Measurements from ENCODE around the gene XYLT1. TPM values are rescaled to one million over a fixed set of nuclear protein-coding genes. Genes with fewer than 3 reads are reported as not detected.

XYLT1 gene
- polyA plus RNA-seq, 1 donor, result 9.9 TPM

DNA sequence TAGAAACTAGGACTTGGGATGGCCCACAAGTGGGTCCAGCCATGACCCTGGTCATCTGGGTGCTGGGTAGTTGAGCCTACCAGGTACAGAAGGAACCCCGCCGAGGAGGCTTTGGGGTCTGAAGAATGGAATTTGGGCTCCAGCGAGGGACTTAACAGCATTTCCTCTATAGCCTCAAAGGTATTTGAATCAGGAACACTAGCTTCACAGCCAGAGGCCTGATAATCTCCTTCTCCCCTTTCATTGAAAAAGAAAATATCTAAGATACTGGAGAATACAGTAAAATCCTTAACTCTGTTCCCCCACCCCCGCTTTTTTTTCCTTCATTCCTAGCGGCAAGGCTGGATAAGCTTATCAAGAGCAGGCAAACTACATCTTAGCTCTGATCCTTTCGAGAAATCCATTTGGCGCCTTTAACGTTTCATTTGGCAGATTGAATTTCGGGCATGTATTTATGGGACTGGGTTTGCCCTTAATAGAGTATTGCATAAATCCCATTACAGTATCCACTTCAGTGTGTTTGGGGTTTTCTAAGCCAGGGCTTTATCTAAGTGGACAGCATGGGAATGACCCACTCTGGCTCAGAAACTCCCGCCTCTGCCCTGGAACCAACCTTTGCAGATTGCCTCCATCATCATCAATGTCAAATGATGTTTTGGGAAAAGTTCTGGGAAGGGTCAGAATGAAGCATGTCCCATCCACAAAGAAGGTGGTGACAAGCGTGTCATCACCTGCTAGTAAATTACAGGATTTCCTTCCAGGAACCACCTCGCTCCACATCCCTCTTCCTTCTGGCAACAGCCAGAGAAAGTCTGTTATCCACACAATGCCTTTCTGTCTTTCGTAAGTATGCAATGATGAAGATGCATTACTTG is 36.9 kb downstream of the XYLT1 start:
- Histone ChIP-seq H3K4me3 (ENCODE audit: low read length) (no peak overlapping the region), H3K36me3 (ENCODE audit: control insufficient read depth, insufficient read depth, low read length) (no peaks in the 10 kb centered on the region), H3K27ac (ENCODE audit: low read length) (no peak overlapping the region), H3K9me3 (ENCODE audit: control insufficient read depth, low read depth, low read length) (no peaks in the 10 kb centered on the region), H3K4me1 (ENCODE audit: control insufficient read depth, insufficient read depth, low read length) (no peaks in the 10 kb centered on the region), H3K27me3 (ENCODE audit: control insufficient read depth, insufficient read depth, low read length) (no peaks in the 10 kb centered on the region)
- DNase-seq, result no peak
- 100% methylated on average over 5 of the region's 13 CpGs for WGBS (ENCODE audit: insufficient coverage, low lambda C conversion rate)

DNA sequence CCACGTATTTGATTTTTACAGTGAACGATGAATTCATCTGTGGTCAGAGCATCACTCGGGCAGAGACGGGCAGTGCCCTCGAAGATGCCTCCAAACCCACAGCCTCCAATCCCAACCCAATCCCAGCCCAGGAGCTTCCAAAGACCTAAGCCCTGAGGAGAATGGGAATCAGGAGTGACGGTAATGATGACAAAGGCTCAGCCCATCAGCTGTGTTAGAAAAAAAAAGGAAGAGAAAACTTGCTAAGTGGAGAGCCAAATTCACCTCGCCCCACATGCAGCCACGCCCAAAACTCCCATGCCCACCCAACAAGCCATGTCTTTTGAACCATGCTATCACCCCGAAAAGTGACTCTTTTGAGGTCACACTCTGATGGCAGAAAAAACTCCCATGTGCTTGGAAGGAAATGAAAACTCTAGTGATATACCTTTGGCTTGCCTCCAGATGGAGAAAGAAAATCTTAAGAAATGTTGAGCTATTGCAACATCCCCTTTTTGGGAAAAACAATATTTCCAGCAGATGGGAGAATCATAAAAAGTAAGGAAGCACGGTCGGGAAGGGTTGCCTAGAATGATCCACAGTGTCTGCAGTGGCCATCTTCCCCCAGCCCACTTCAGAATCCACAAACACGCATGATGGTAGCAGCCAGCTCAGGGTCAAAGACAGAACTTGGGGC is 37.7 kb downstream of the XYLT1 start:
- no peaks in the 10 kb centered on the region for H3K4me1 ChIP-seq (ENCODE audit: control insufficient read depth, insufficient read depth, low read length)
- no peak overlapping the region for H3K27ac ChIP-seq (ENCODE audit: low read length)
- 80% methylated on average over 2 of the region's 12 CpGs for WGBS (ENCODE audit: insufficient coverage, low lambda C conversion rate)

DNA sequence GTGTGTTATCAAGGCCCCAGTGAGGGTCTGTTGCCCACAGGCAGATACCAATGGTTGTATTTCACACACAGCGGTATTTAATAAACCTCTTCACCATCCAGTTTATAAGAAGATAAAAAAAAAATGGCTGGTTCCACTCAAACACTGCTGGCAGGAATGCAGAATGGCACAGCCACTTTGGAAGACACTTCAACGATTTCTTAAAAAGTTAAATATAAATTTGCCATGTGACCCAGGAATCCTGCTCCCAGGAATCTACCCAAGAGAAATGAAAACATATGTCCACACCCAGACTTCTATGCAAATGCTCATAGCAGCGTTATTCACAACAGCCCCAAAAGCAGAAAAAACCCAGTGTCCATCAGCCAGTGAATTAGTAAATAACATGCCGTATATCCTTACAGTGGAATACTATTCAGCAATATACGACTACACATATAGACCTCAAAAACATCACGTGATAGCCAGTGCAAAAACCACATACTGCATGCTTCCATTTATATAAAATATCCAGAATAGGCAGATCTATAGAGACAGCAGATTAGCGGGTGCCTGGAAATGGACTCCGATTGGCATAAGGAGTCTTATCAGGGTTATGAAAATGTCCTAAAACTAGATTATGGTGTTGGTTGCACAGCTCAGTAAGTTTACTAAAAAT is 38.7 kb downstream of the XYLT1 start:
- no peak overlapping the region for H3K27ac ChIP-seq (ENCODE audit: low read length)
- H3K4me3 ChIP-seq (ENCODE audit: low read length), result no peak overlapping the region
- no peaks in the 10 kb centered on the region for H3K4me1 ChIP-seq (ENCODE audit: control insufficient read depth, insufficient read depth, low read length)
- DNase-seq, result no peak
- 100% methylated on average over 1 of the region's 8 CpGs for WGBS (ENCODE audit: insufficient coverage, low lambda C conversion rate)
- no peaks in the 10 kb centered on the region for H3K9me3 ChIP-seq (ENCODE audit: control insufficient read depth, low read depth, low read length)
- no peaks in the 10 kb centered on the region for H3K27me3 ChIP-seq (ENCODE audit: control insufficient read depth, insufficient read depth, low read length)
- no peaks in the 10 kb centered on the region for H3K36me3 ChIP-seq (ENCODE audit: control insufficient read depth, insufficient read depth, low read length)

More for the DNA sequence above, 37.7 kb downstream of the XYLT1 start:
- H3K36me3 ChIP-seq (ENCODE audit: control insufficient read depth, insufficient read depth, low read length), result no peaks in the 10 kb centered on the region
- DNase-seq, result no peak
- H3K9me3 ChIP-seq (ENCODE audit: control insufficient read depth, low read depth, low read length), result no peaks in the 10 kb centered on the region
- no peak overlapping the region for H3K4me3 ChIP-seq (ENCODE audit: low read length)
- no peaks in the 10 kb centered on the region for H3K27me3 ChIP-seq (ENCODE audit: control insufficient read depth, insufficient read depth, low read length)

DNA sequence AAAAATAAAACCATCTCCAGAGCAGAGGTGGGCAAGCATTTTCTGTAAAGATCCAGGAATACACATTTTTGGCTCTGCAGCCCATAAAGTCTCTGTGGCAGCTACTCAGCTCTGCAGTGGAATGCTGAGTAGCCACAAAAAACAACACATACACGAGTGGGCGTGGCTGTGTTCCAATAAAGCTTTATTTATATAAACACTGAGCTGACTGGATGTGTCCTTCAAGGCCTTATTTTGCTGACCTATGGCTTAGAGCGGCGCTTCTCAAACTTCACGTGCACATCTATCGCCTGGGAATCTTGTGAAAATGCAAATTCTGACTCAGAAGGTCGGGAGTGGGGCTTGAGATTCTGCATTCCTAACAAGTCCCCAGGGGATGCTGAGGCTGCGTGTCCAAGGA is 39.7 kb downstream of the XYLT1 start:
- H3K4me3 ChIP-seq (ENCODE audit: low read length), result no peak overlapping the region
- DNase-seq, result no peak
- H3K4me1 ChIP-seq (ENCODE audit: control insufficient read depth, insufficient read depth, low read length), result no peaks in the 10 kb centered on the region
- H3K9me3 ChIP-seq (ENCODE audit: control insufficient read depth, low read depth, low read length), result no peaks in the 10 kb centered on the region
- WGBS (ENCODE audit: insufficient coverage, low lambda C conversion rate), result 100% methylated on average over 1 of the region's 8 CpGs
- no peaks in the 10 kb centered on the region for H3K36me3 ChIP-seq (ENCODE audit: control insufficient read depth, insufficient read depth, low read length)
- H3K27ac ChIP-seq (ENCODE audit: low read length), result no peak overlapping the region
- no peaks in the 10 kb centered on the region for H3K27me3 ChIP-seq (ENCODE audit: control insufficient read depth, insufficient read depth, low read length)

DNA sequence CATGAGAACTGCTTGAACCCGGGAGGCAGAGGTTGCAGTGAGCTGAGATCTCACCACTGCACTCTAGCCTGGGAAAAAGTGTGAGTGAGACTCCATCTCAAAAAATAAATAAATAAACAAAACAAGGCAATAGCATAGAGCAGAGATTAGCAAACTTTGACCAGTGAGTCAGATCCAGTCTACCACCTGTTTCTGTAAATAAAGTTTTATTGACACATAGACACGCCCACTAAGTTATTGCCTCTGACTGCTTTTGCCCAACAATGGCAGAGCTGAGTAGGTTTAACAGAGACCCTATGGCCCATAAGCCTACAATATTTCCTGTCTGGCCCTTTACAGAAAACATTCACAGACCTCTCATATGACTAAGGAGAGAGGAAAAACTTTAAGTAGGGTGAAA is 44.3 kb downstream of the XYLT1 start:
- no peaks in the 10 kb centered on the region for H3K4me1 ChIP-seq (ENCODE audit: control insufficient read depth, insufficient read depth, low read length)
- no peak overlapping the region for H3K27ac ChIP-seq (ENCODE audit: low read length)
- DNase-seq, result peak in 1 of 2 donors; percentile 42
- WGBS (ENCODE audit: insufficient coverage, low lambda C conversion rate), result no CpG with 5 or more reads among the region's 2 CpGs
- no peaks in the 10 kb centered on the region for H3K36me3 ChIP-seq (ENCODE audit: control insufficient read depth, insufficient read depth, low read length)
- H3K9me3 ChIP-seq (ENCODE audit: control insufficient read depth, low read depth, low read length), result no peaks in the 10 kb centered on the region
- H3K4me3 ChIP-seq (ENCODE audit: low read length), result no peak overlapping the region
- H3K27me3 ChIP-seq (ENCODE audit: control insufficient read depth, insufficient read depth, low read length), result no peaks in the 10 kb centered on the region

DNA sequence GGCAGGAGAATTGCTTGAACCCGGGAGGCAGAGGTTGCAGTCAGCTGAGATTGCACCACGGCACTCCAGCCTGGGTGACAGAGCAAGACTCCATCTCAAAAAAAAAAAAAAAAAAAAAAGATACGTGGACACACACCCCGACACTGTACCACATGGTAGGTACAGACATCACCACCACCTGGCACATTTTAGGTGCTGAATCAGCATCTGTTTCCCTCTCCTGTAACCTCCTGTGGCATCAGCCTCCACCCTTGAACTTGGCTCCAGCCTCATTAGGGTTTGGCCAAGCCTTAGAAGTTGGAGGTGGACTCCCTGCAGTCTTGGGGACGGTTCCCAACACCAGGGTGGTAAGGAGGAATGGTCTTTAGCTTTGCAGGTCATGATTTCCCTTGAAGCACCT is 46.0 kb downstream of the XYLT1 start:
- Histone ChIP-seq H3K36me3 (ENCODE audit: control insufficient read depth, insufficient read depth, low read length) (no peaks in the 10 kb centered on the region), H3K27ac (ENCODE audit: low read length) (no peak overlapping the region), H3K27me3 (ENCODE audit: control insufficient read depth, insufficient read depth, low read length) (no peaks in the 10 kb centered on the region), H3K4me3 (ENCODE audit: low read length) (no peak overlapping the region), H3K9me3 (ENCODE audit: control insufficient read depth, low read depth, low read length) (no peaks in the 10 kb centered on the region), H3K4me1 (ENCODE audit: control insufficient read depth, insufficient read depth, low read length) (no peaks in the 10 kb centered on the region)
- DNase-seq, result no peak
- no CpG with 5 or more reads among the region's 5 CpGs for WGBS (ENCODE audit: insufficient coverage, low lambda C conversion rate)

DNA sequence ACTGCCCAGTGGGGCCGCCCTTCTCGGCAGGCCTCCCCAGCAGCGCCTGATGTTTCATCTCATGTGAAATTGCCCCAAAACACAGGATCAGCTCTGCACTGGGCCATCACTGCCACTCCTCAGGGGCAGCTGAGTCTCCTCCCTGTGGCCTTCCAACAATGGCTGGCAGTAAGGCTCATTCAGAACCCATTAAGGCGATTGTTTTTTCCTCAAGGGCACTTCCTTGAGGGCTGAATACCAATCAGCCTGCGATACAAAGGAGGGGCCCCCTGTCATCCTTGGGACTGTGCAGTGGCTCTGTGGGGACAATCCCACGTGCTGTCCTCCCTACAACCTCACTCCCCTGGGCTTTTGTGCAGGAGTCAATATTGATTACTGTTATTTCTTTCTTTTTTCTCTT is 47.5 kb downstream of the XYLT1 start:
- H3K4me1 ChIP-seq (ENCODE audit: control insufficient read depth, insufficient read depth, low read length), result no peaks in the 10 kb centered on the region
- H3K9me3 ChIP-seq (ENCODE audit: control insufficient read depth, low read depth, low read length), result no peaks in the 10 kb centered on the region
- no CpG with 5 or more reads among the region's 6 CpGs for WGBS (ENCODE audit: insufficient coverage, low lambda C conversion rate)
- no peak overlapping the region for H3K4me3 ChIP-seq (ENCODE audit: low read length)
- no peak overlapping the region for H3K27ac ChIP-seq (ENCODE audit: low read length)
- no peak for DNase-seq
- no peaks in the 10 kb centered on the region for H3K36me3 ChIP-seq (ENCODE audit: control insufficient read depth, insufficient read depth, low read length)
- no peaks in the 10 kb centered on the region for H3K27me3 ChIP-seq (ENCODE audit: control insufficient read depth, insufficient read depth, low read length)

DNA sequence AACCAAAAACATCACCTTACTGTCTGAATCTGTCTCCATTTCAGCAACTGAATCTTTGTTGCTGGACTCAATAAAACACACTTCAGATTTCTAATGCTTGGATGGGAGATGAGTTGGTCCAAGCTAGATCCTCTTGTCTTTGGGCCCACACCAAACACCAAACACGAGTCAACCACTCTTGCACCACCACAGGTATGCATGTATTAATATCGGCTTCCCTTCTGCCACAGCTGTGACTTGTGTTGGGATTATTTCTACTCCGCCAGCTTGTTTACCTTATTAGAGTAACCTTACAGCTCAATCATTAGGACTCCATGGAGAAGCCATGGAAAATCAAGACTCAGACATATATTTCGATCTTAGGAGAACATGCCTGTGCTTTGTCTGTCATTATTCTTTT is 49.9 kb downstream of the XYLT1 start:
- no peak overlapping the region for H3K4me3 ChIP-seq (ENCODE audit: low read length)
- no peaks in the 10 kb centered on the region for H3K9me3 ChIP-seq (ENCODE audit: control insufficient read depth, low read depth, low read length)
- no peaks in the 10 kb centered on the region for H3K36me3 ChIP-seq (ENCODE audit: control insufficient read depth, insufficient read depth, low read length)
- H3K27me3 ChIP-seq (ENCODE audit: control insufficient read depth, insufficient read depth, low read length), result no peaks in the 10 kb centered on the region
- 100% methylated on average over 1 of the region's 4 CpGs for WGBS (ENCODE audit: insufficient coverage, low lambda C conversion rate)
- DNase-seq, result no peak
- H3K4me1 ChIP-seq (ENCODE audit: control insufficient read depth, insufficient read depth, low read length), result no peaks in the 10 kb centered on the region
- H3K27ac ChIP-seq (ENCODE audit: low read length), result no peak overlapping the region

DNA sequence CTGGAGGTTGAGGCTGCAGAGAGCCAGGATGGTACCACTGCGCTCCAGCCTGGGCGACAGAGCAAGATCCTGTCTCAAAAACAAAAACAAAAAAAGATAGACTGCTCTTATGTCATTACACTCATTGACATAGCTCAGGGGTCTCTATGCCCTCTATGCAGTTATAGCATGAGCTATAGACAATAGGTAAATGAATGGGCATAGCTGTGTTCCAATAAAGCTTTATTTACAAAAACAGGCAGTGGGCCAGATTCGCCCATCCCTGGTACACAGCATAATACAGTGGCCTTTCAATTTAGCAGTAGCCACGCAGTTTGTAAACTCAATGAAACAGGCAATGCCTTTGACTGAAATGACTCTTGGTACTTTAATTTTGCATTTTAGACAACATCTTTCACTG is 51.5 kb downstream of the XYLT1 start:
- Histone ChIP-seq H3K9me3 (ENCODE audit: control insufficient read depth, low read depth, low read length) (no peaks in the 10 kb centered on the region), H3K27ac (ENCODE audit: low read length) (no peak overlapping the region), H3K36me3 (ENCODE audit: control insufficient read depth, insufficient read depth, low read length) (no peaks in the 10 kb centered on the region), H3K4me1 (ENCODE audit: control insufficient read depth, insufficient read depth, low read length) (no peaks in the 10 kb centered on the region), H3K27me3 (ENCODE audit: control insufficient read depth, insufficient read depth, low read length) (no peaks in the 10 kb centered on the region), H3K4me3 (ENCODE audit: low read length) (no peak overlapping the region)
- DNase-seq, result no peak
- no CpG with 5 or more reads among the region's 4 CpGs for WGBS (ENCODE audit: insufficient coverage, low lambda C conversion rate)

DNA sequence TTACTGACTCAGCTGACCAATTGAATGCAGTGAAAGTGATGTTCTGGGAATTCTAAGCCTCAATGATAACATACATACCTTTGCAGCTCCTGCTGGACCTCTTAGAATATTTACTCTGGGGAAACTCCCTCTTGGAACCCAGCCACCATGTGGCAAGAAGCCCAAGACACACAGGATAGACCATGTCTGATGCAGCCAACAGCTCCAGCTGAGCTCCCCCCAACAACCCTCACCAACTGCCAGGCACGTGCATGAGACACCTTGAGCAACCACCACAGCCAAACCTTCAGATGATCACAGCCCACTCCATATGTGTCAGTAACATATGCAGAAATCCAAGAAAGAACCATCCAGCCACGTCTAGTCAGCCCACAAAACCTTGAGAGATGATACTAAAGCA is 53.0 kb downstream of the XYLT1 start:
- no peak for DNase-seq
- H3K27me3 ChIP-seq (ENCODE audit: control insufficient read depth, insufficient read depth, low read length), result no peaks in the 10 kb centered on the region
- H3K4me1 ChIP-seq (ENCODE audit: control insufficient read depth, insufficient read depth, low read length), result no peaks in the 10 kb centered on the region
- H3K4me3 ChIP-seq (ENCODE audit: low read length), result no peak overlapping the region
- H3K9me3 ChIP-seq (ENCODE audit: control insufficient read depth, low read depth, low read length), result no peaks in the 10 kb centered on the region
- H3K36me3 ChIP-seq (ENCODE audit: control insufficient read depth, insufficient read depth, low read length), result peaks cover 3% of the 10 kb centered on the region
- no CpG with 5 or more reads among the region's 2 CpGs for WGBS (ENCODE audit: insufficient coverage, low lambda C conversion rate)
- H3K27ac ChIP-seq (ENCODE audit: low read length), result no peak overlapping the region
